ENCODE data around the gene ARHGEF11.

Gene ARHGEF11

GRCh38 chr1:156947818-156948525, 97.6 kb downstream of the ARHGEF11 start:
- no peak for DNase-seq

- no peak for DNase-seq
Measured at GRCh38 chr1:156947127-156947526, 98.4 kb downstream of the ARHGEF11 start.

- no peak for DNase-seq
Measured at GRCh38 chr1:156945881-156946661, 99.5 kb downstream of the ARHGEF11 start.

GRCh38 chr1:156944848-156945247, 100.7 kb downstream of the ARHGEF11 start:
- no peak for DNase-seq

- no peak for DNase-seq
Measured at GRCh38 chr1:156944268-156944667, 101.3 kb downstream of the ARHGEF11 start.

- DNase-seq = no peak
Measured at GRCh38 chr1:156943756-156944155, 101.8 kb downstream of the ARHGEF11 start.

- DNase-seq = no peak
Measured at GRCh38 chr1:156942576-156942975, 103.0 kb downstream of the ARHGEF11 start.

- DNase-seq = no peak
Measured at GRCh38 chr1:156942176-156942575, 103.4 kb downstream of the ARHGEF11 start.

- DNase-seq = no peak
Measured at GRCh38 chr1:156941675-156942074, 103.9 kb downstream of the ARHGEF11 start.

GRCh38 chr1:156939786-156940334, 105.7 kb downstream of the ARHGEF11 start:
- DNase-seq = no peak

- no peak for DNase-seq
Measured at GRCh38 chr1:156938813-156939212, 106.7 kb downstream of the ARHGEF11 start.

- DNase-seq = no peak
Measured at GRCh38 chr1:156937883-156938282, 107.7 kb downstream of the ARHGEF11 start.

- DNase-seq = no peak
Measured at GRCh38 chr1:156936721-156937220, 108.8 kb downstream of the ARHGEF11 start.

GRCh38 chr1:156936191-156936590, 109.4 kb downstream of the ARHGEF11 start:
- DNase-seq = no peak

GRCh38 chr1:156935505-156936128, 109.9 kb downstream of the ARHGEF11 start:
- no peak for DNase-seq

- DNase-seq = no peak
Measured at GRCh38 chr1:156933136-156933535, 112.4 kb downstream of the ARHGEF11 start.

GRCh38 chr1:156931974-156932710, 113.4 kb downstream of the ARHGEF11 start:
- DNase-seq = no peak

- DNase-seq = no peak
Measured at GRCh38 chr1:156931211-156931952, 114.2 kb downstream of the ARHGEF11 start.

GRCh38 chr1:156930483-156930882, 115.1 kb downstream of the ARHGEF11 start:
- DNase-seq = no peak

GRCh38 chr1:156929596-156930238, 115.8 kb downstream of the ARHGEF11 start:
- no peak for DNase-seq

GRCh38 chr1:156928043-156928602, 117.4 kb downstream of the ARHGEF11 start:
- no peak for DNase-seq

Measured in right forelimb (tissue), 1 donor.